NCI-H446 (cell line): ENCODE measurements around the gene MR1.

Source experiments
- DNase-seq, 2 experiments: peaks; one replicate each; lab custom pipeline; 2025; lab: John Stamatoyannopoulos, UW

MR1 gene

DNA sequence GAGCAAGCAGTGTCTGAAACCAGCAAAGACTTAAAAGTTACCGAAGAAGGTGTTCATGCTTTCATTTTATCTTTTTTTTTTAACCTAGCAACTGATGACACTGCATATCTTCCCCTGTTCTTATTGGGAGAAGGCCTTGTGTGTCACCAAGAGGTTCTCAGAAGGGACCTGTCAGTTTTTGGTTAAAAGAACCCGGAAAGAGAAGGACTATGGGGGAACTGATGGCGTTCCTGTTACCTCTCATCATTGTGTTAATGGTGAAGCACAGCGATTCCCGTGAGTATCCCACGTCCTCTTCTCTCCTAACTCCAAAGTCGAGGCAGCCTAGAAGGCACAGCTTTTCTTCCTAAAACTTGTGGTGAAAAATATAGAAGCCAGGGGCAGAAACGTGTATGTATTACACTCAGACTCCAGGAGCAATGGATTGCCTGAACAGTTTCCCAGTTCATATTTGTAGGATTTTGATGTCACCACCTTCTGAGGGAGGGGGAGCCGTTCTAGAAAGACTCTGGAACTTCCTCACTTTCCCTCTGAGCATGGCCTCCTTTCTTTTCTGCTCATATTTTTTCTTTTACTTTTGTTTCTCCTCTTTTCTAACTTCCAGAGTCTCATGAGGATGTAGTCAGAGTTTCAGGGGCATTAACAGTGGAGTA, at the start of gene MR1:
MR1 (plus strand) TSS at position 185 of the 653 bp plus-strand sequence; CDS start at position 210, 25 bp downstream.
- DNase-seq, result peak; percentile 57 to 83

DNA sequence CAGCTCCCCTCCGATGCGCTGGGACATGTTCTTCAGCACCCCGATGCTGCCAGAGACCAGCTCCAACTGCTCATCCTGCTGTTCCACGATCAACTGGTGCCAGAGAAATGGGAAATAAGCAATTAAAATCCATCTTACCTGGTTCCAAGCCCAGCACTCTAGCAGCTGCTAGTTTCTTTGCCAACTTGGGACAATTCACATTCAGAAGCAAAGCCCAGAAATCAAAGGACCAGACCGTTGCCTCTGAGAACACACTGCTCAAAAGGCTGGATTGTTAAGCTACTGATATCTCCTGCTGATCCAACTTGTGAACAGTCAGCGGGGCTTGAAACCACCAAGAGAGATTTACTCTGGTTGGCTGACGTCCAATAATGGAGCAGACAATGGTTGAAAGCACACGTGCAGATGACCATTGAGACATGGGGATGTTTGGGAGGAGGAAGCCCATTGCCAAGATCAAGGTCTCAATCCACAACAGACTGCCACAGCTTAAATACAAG, 45.5 kb upstream of the MR1 start:
- DNase-seq, result peak; percentile 96 to 98

DNA sequence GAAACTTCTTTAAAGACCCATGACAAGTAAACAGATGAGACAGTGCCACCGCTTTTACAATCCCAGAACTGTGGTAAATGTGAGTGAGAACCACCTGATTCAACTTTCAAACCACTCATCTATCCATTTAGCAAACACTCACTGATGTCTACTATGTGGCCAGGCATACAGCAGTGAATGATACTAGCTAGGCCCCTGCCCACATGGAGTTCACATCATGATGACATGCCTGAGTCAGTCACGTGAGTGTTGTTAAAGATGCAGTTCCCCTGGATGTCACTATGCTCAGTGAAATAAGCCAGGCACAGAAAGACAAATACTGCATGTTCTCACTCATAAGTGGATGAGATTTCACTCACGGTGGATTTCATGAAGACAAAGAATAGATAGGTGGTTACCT, 39.5 kb upstream of the MR1 start:
- no peak for DNase-seq

DNA sequence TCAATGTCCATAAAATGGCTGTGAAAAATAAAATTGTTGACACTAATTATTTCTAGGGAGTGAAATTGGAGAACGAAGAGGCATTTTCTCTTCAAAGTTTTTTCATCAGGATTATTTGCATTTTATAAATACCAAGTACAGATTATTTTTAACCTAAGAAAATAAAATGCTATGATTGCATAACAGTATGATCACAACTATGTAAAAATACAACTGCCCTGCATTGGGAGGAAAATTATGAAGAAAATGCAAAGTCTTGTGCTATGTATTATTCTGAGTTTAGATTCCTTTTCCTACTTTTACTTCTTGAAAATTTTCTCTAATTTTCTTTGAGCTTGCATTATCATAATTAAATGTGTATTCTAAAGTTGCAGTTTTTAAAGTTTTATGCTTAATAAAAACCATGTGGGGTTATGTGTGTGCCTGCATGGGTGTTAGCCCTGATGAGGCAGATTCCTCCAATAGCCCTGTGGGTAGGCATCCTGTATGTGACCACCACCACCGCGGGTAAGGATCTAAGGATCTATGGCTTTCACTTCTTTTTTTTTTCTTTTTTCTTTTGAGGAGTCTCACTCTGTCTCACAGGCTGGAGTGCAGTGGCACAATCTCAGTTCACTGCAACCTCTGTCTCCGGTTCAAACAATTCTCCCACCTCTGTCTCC, 35.8 kb upstream of the MR1 start:
- DNase-seq, result no peak

DNA sequence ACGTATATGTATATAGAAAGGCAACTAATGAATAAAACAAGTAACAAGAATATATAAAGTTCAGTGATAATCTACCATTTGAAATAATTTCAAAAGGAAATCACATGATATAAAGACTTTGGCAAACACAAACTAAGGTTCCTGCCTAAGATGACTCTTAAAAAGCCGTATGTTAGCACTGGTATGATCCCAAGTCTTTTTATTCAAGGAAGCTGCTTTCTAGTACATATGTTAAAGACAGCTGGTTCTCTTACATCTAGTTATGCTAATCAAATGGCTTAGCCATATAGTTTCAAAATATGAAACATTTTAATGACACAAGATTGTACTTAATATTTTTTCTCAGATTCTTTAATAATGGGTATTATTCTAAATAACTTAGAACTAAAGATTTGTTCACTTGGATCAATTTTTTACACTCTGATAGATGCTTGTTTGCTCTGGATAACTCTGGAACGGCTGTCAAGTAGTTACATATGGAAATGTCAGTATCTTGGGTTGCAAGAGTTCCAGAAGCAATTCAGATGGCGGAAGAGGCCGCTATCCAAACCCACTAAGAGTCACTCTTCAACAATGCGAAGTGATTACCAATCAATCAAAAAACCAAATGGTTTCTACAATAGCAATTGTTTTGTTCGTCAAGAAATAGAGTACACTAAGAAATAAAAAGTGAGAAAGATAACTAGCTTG, 32.5 kb upstream of the MR1 start:
- DNase-seq, result no peak

DNA sequence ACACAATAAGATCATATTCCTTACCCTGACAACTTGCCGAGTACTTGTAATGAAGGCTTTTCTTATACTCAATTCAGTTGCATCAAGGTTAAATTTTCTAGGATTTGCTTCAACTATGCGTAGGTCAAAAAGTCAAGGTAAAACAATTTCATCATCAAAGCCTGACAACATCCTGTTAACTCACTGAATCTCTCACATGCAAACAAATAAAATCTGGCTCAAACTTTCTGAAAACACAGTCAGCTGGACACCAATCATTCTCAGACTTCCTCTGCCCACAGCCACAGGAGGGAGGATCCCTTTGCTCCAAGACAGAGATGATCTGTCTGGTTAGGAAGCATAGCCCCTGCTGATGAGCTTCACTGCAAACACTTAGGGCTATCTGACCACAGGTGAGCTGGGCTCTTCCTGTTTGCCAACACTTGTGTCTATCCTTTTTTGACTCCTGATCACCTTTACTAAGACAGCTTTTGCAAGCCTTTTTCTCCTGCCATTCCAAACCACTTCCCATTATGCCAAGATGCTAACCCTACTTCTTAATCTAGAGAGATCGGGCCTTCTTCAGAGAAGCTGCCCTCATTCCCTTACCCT, 31.1 kb upstream of the MR1 start:
- DNase-seq, result no peak

DNA sequence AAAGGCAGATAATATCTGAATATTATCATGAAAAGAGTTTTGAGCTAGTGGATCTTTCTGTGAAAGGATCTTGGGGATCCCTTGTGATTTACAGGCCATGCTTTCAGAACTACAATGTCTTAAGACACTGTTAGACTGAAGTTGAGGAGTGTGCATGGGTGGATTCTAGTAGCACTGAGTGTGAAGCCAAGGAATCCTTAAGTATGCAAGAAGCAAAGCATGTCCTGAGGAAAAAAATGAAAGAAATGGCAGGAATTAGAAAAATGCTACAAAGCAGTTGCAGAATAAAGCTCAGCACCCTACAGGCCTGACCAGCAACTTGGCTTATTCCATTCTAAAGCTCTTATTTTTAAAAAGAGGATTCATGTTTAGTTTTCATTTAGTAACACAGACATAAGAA, 23.0 kb upstream of the MR1 start:
- DNase-seq, result no peak

DNA sequence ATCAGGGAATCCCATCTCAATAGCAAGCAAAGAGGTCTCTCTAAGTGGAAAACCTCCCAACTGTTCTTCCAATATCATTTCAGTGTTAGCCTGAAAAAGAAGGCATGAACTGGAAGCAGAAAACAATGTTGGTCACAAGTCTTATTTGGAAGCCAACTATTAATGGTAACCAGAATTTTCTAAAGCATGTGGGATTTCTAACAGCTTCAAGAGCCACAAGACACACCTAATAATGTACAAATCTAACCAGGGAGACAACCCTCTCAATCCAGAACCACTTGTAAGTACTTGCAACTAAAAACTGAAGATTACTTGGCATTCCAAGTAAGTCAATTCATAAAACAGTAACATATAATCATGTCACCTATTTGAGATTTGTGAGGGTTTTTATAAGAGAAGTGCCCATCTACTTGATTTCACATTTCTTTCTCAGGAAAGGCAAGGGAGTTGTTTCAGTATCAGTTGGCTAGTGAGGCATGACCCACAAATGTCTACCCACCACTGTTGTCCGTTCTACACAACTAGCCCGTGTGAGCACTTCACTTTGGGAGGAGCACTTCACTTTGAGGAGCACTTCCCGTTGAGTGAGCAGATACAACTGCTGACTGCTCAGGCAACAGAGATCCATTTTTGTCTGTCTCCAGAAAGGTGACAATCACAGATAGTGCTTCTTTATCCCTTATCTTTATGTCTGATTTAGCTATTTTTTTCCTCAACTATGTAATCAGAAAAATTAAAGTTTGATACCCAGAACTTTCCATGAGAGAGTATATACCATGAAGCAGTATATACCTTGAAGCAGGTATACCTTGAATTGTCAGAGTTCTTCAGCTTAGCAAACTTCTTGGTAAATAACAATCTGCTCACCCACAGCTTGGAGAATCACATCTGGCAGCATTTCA, 22.2 kb upstream of the MR1 start:
- no peak for DNase-seq

DNA sequence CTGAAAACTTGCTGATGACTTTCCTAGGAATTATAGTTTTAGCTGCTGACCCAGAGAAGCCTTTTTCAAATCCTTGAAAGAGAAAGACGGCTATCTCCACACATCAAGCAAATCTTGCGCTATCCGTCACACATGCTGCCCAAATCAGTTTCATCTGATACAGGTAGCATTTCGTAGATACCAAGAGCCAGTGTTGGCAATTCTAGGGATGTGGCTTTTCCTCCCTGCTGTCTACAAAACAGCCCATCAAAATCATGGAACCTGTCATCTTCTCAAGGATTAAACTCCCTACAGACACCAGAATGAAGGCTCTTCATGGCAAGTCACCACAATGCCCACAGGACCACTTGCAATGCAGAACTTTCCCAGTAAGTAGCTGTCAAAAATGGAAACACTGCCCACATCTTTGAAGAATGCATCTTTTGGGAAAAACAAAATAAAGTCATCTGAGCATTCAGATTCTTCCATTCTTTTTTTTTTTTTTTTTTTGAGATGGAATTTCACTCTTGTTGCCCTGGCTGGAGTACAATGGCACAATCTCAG, 21.5 kb upstream of the MR1 start:
- no peak for DNase-seq

DNA sequence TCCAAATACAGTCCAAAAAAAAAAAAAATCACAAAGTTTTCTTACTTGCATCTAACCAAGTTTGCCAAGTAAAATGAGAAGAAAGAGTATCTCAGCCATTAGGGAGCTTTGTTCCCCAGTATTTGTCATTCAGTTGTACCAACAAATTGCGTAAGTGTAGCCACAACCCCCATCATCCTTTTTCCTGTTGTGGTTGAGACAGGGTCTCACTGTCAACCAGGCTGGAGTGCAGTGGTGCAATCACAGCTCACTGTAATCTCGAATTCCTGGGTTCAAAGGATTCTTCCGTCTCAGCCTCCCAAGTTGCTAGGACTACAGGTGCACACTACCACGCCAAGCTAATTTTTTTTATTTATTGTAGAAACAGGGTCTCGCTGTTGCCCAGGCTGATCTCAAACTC, 20.6 kb upstream of the MR1 start:
- DNase-seq, result no peak

DNA sequence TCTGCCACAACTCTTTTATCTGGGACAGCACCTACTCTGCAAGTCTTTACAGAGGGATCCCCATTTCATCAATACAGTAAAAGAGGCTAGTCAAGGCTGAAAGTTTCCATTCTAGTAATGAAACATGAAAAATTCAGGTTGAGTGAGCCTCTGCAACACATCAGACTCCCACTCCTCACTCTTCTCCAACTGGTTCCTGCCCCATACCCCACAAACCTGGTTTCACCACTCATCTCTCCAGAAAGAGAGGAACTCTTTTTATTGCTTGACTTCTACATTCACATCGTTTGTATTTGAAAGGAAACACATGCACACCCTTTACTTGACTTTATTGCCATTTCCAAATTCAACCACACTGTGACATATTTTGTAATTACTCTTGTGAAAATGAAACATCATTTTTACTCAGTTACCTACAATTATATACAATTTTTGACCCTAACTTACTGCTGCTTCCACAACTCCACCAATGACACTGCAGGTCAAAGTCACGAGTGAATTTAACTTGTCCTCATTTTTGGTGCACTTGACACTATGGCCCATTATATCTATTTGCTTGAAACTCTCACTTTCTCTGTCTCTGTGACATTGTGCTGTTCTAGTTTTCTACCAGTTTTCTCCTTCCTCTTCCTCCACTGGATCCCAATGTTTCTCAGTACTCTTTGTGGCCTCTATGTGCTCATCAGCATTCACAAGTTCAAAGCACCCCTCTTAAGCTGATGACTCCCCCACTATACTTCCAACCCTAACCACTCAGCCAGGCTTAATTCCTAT, 19.1 kb upstream of the MR1 start:
- no peak for DNase-seq

DNA sequence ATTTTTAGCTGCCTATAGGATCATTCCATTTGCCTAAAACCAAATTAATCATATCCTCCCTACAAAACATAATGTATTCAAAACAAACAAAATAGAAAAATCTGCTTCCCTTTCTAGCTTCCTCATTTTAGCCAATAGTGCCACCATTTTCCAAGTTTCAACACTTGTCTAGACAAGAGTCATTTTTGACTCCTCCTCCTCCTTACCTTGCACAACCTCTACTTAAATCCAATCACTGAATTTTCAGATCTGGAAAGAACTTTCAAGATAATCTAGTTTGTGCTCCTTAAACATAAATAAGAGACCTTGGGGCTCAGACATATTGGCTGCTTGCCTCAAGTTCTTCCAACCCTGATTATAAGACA, 18.6 kb upstream of the MR1 start:
- DNase-seq, result no peak

DNA sequence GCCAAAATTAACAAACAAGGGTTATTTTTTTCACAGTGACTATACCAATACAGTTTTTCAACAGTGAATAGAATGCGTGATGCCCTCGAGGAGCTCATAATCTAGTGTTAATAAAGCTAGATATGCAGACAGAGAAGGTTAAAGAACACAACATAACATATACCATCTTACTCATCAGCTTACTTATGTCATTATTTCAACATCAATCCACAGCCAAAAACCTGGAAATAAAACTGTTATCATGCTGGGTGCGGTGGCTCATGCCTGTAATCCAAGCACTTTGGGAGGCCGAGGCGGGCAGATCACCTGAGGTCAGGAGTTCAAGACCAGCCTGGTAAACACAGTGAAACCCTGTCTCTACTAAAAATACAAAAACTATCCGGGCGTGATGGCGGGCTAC, 17.2 kb upstream of the MR1 start:
- no peak for DNase-seq

DNA sequence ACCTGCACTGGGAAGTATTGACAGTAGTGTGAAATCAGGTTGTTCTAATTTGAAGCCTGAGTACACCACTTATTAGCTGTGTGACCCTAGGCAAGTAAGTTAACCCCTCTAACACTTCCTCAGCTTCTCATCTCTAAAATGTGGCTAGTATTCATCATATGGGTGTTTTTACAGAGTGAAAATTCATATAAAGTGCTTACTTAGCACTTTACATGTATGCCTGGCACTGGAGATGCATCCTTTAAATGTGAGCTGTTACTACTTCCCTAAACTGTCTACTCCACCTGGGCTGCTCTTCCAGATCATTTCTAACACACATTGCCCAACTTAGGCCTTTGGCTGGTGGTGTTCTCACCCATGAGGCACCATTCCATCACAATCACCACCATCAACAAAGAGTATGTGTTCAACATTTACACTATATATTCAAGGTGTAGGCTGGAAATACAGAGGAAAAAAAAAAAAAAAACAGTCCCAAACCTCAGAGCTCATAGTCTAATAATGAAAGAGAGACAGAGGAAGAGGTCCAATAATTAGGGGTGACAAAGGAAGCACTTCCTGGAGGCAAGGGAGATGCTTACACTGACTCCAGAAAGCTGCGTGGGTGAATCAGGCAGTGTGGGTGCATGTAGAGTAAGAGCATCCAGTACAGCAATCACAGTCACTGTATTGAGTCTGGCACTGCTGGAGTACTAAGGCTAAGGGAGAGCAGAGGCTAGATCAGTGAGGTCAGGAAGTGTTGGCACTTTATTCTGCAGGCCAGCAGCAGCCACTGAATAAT, 14.7 kb upstream of the MR1 start:
- no peak for DNase-seq

DNA sequence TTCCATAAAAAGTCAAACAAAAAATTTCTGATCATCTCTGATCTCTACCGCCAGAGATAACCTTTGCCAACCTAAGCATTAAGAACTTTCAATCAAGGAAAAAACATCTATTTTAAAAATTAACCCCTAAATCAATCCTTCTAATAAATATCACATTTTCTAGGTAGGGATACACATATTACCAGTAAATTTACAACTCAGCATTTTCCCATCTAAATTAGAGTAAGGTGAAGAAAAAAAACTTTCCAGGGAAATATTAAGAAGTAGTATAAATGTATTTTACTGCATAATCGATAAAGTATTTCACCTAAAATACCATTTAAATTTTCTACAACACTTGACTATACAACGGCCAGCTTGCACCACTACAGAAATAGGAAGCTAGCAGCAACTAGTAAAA, 12.6 kb upstream of the MR1 start:
- DNase-seq, result no peak

DNA sequence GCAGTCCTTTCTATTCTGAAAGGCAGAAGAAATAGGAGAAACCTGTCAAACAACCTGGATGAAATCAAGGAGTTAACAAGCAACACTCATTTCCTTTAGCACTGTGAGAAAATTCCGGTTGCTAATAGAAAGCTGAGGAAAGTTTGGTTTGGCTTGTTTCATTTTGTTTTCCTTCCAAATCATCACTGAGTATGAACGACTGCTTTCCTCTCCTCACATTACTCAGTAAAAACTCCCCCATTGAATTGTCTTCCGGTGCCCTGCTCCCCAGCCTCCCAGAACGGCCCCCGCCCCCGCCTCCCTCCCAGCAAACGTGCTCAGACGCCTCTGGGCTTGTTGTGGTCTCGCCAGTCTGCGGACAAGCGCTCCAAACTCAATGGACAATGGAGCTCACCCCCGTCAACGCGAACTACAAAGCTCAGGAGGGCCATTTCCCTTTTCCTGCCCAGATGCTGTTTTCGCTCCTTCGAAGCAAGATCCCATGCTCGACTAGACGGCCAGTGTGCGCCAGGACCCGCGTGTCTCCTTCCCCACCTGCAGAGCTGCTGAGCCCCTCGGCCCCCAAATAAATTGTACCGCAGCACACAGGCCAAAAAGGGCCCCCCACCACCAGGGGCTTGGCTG, 11.9 kb upstream of the MR1 start:
- peak in 1 of 2 experiments; percentile 38 for DNase-seq

DNA sequence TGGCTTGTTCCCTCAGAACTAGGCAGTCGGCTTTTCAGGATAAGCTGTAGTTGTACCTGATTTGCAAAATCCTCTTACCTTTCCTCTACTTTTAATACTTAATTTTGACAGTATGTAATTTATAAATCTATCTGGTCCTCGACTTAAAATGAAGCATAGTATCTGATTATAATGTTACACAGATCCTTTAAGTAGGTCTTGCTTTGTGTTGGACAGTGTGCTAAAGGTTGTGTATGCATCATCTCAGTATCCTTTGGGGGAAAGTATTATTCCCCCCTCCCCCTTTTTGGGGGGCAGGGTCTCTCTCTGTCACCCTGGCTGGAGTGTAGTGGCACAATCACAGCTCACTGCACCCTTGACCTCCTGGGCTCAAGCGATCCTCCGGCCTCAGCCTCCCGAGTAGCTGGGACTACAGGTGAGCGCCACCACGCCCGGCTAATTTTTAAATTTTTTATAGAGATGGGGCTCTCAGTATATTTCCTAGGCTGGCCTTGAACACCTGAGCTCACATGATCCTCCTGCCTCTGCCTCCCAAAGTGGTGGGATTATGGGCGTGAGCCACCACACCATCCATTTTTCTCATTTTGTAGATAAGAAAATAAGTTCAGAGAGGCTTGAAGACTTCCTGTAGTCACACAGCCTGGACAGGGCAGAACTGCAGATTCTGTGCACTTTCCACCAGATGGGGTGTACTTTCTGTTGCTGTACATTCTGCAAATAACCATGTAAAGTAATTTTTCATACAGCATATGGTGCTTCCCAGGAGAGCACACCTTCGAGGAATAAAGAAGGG, 10.3 kb upstream of the MR1 start:
- no peak for DNase-seq

DNA sequence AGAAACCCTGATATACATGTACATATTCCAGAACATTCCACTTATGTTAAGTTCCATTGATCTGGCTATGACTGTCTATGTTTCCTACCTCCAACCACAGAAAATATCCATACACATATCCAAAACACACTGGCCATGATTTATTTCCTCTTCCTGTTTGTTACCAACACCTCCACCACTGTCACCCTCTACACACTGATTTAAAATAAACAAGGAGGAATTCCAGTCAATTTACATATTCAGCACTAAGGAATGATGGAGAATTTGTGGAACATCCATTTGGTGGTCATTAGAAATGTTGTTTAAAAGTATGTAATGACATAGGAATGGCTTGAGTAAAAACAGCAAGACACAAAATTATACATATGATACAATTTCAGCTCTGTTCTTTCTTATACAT, 5.6 kb upstream of the MR1 start:
- DNase-seq, result no peak

DNA sequence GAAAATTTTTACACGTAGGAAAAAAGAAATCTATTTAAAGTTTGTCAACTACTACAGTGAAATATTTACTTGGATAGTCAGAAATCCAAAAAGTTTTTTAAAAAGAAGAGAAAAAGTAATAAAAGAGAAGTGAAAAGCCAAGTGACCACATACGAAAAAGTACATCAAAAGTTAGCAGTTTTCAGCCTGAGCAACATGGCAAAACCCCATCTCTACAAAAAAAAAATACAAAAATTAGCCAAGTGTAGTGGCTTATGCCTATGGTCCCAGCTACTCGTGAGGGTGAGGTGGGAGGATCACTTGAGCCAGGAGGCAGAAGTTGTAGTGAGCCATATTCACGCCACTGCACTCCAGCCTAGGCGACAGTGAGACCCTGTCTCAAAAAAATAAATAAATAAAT, 5.2 kb upstream of the MR1 start:
- DNase-seq, result no peak
